KG1 (cell line): ENCODE data around the gene DYRK3.

Source experiments
- DNase-seq: peaks from one replicate; lab custom pipeline; 2025; lab: John Stamatoyannopoulos, UW

Gene DYRK3

DNA sequence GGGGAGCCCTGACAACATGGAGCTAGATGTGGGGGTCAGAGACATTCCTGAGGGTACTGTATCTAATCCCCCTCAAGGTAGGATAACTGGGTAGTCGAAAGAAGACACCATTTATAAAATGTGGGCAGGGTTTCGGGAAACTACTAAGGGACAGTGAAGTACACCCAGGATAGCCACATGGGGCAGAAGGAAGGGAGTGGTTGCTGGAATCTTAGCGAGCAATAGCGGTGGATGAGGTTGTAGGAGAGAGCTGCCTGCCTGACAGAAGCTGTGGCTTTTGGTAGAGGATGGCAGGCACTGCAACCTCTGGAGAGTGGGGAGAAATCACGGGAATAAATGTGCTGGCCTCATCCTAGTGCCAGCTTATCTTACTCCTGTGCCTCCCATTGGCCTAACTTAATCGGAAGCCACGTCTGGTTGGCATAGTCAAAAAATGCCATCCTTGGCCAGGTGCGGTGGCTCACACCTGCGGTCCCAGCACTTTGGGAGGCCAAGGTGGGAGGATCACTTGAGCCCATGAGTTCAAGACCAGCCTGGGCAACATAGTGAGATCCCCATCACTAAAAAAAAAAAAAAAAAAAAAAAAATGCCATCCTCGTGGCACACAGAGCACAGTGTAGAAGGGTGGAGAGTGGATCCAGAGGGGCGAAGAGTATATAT lies 26.0 kb downstream of the DYRK3 start:
- DNase-seq, result no peak

DNA sequence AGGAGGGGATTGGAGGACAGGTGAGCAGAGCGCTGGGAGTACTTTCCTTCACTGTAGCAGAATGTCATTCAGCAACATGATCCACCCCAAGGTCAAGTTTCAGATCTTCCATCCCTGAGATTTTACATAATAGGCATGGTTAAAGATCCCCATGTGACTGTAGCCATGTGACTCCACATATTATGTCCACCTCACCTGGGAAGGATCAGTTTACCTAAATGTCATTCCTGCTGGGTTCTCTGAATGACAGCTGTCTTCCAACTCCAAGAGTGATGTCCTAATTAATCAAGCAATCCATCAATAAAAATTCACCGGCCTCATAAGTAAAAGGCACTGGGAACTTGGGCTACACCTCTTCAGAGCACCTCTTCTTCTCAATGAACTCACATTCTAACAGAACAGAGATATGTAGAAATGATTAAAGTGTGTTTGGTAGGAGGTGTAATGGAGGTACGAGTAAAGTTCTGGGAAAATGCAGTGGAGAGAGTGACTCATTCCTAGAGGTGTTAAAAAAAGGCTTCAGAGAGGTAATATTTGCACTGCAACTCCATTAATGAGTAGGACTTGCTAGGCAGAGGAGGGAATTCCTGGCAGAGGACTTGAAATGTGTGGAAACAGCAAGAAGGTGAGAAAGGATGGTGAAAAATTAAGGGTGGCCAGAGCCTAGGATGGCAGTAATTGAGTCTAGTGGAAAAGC lies 27.2 kb downstream of the DYRK3 start:
- no peak for DNase-seq

DNA sequence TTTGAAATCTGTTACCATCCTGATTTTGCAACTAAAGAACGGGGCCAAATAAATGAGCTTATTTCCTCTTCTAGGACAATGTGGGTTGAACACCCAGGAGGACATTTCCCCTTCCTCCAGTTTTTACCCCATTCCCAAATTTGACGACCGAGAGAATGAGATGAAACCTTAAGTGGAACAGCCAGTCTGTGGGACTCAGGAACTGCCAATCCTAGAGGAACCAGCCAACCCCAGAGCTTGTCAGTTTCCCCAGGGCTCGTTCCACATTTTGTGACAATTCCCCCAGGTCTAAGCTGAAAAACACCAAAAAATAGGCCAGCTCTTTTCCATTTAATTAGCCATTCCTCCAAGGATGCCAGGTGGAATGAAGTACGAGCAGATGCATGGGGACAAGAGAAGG lies 28.0 kb downstream of the DYRK3 start:
- no peak for DNase-seq

DNA sequence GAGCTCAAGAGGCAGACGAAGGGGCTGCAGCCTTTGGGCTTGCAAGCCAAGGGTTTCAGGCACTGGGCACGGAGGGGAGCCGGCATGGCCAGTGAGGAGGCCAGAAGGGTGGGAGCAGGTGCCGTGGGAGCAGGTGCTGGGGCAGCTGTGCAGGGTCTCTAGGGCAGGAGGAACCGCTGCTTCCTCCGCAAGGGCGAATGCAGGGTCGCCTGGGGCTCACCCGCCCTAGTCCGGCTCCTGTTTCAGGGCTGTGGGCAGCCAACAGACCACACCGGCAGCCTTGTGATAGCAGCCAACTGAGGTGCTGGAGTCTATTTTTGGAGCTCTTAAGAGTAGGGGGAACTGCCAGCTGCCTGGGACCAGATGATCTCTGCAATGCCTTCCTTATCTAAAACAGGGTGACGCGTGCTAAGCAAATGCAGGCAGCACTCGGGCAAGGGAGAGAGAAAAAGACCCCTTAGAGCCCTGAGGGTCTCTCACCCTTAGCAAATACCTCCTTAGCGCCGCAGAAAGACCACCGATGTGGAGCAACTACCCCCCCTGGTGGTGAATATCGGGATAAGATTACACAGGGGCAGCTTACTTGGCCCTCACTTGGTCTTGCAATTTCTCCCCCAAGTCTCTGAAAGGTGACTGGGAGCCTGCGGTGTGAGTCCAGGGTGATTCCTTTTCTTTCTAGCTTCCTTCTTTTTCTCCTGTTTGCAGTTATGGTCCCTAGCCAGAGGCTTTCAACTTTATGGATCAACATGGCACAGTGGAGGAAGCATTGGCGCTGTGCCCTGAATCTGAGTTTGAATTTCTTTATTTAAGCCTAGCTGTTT lies 28.7 kb downstream of the DYRK3 start:
- peak; percentile 81 for DNase-seq

DNA sequence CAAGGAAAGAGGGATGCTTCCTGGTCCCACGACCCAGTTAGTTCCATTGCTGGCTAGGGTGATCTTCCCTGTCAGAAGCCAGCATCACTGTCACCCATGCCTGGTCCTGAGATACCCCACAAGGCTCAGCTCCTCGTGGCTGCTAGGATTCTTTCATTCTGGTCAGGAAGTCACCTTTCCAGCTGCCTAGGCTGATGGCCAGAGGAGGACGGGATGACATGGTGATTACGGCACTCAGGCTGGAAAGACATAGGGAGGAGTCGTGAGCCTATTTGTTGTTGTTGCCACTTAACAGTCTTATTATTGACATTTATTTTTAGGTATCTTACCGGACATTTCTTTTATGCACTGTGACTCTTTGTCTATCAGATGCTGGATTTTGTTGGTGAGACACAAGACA lies 29.4 kb downstream of the DYRK3 start:
- DNase-seq, result no peak

DNA sequence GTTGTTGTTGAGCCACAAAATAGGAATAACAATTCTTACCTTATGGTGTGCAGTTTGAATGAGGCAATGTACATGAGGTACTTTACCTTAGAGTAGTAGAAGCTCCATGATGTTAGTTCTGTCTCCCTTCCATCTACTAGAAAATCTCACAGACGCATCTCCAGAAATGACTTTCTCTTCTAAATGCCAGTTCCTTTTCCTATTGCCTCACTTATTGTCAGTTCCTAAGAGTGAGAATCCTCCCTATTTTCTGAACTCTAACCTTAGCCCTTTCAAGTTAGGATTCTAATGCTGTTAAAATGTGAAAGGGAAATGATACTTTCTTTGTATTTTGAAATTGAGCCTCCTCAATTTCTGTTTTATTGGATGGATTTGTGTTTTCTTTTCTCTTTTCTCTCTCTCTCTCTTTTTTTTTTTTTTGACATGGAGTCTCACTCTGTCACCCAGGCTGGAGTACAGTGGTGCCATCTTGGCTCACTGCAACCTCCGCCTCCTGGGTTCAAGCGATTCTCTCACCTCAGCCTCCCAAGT lies 30.8 kb downstream of the DYRK3 start:
- DNase-seq, result no peak

DNA sequence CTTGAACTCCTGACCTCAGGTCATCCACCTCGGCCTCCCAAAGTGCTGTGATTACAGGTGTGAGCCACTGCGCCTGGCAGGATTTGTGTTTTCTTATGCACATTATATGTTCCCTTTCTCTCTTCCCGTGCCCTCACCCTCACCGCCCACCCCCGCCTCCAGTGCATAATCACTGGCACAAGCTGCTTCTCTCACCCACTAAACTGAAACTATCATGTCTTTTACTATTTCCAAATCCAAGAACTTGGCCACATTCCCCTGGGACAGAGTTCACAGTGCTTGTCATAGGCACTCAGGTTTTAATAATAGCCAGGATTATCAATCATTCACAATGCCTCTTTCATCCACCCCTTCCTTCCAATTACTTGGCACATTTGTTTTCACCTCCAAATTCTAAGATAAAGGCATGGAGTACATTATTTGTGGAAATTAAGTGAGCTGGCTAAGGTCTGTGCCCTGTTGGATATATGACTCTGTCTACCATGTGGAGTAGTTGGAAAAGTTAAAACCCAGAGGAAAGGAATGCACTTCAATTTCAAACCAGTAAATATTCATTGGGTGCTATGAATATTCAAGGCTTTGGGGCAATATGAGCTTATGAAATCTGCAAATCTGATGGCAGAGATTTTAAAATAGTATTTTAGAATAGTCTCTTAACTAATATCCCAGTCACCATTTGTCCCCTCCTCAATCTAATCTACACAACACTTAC lies 31.8 kb downstream of the DYRK3 start:
- no peak for DNase-seq

DNA sequence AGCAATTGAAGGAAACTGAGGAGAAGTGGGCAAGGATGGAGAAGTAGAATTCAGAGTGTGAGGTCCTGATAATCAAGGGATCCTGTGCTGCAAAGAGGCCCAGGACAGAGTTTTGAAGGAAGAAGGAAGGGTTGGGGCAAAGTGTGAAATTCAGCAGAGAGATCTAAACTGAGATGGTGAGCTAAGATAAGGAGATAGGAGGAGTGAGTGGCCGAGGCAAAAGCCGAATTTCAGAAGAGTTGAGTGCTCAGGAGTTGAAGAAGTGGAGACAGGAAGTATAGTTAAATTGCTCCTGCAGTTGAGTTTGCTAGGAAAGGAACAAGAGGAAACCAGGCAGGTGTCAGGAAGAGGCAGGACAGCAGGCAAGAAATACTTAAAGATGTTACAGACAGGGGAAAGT lies 33.0 kb downstream of the DYRK3 start:
- DNase-seq, result no peak

DNA sequence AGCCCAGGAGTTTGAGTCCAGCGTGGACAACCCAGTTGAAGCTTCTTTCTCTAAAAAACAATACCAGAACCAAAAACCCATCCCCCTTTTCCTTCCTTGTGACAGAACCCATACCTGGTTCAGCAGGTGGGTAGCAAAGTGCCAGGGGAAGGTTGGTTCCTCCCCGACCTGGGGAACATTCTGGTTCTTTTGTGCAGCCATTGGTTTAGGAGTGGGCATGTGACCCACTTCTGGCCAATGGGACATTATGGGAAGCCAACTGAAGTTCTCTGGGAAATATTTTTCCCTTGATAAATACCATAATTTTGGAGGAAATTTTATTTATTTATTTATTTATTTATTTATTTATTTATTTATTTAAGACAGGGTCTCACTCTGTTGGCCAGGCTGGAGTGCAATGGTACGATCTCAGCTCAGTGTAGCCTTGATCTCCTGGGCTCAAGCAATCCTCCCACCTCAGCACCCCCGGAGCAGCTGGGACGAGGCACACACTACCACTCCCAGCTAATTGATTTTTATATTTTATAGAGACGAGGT lies 33.6 kb downstream of the DYRK3 start:
- DNase-seq, result no peak

DNA sequence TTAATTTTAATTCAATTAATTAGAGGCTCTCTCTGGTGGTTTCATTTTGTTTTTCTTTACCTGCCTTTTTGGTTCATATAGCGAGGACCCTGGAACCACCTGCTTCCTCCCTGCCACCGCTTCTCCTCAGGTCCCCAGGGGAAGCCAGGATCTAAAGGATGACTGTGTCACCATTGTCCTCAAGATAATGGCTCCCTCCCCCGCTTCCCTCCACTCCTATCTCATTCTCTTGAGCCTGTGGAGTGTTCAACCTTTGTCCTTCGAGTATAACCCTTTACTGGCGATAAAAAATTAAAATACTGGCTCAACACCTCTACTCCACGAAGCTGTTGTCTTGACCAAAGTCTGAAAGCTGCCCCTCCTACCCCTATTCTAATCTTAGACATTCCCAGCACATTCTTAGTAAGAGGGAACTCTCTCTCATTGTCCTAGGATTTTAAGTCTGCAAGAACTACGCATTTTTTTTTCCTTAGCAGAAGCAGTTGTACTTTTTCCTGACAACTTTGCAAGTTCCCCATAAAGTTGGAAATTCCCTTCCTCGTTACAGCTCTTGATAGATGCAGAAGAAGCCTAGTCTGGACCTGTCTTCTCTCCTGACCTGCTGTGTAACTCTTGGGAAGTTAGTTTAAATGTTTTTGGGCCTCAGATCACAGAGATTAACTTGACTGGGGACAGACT lies 36.8 kb downstream of the DYRK3 start:
- no peak for DNase-seq

DNA sequence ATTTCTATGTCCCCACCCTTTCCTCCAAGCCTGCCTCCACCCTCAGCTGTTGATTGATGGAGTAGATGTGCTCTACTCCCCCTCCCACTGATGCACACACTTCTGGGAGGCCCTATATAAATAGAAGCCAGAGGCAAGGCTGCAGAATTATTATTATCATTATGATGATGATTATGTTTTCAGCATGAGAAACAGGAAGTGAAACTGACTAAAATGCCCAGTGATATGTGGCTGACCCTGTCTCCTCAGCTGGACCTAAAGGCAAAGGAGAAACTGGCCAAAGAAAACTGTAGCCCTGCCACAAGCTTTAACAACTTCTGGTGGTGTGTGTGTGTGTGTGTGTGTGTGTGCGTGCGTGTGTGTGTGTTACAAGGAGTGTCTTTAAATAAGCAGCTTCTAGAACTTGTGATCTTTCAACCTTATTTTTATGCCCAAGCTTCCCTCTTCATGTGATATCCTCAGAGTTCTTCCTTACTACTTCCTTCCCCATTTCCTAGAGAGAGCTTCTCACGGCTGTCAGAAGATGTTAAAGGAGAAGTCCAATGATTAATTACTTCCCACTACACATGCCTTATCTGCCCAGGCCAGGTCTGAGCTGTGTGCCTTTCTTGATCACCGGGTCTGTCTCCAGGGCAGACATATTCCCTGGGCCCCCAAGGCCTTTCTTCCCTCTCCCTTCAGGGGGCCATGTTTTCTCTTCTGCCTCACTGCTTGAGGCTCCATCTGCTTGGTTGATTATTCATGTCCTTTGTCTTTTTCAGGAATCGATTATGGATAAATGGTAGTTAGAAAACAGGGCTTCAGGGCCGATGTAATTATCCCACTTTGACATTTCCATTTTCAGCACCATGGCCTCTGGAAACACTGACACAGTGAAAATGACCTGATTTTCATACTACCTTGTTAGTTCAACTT lies 37.8 kb downstream of the DYRK3 start:
- DNase-seq, result no peak

DNA sequence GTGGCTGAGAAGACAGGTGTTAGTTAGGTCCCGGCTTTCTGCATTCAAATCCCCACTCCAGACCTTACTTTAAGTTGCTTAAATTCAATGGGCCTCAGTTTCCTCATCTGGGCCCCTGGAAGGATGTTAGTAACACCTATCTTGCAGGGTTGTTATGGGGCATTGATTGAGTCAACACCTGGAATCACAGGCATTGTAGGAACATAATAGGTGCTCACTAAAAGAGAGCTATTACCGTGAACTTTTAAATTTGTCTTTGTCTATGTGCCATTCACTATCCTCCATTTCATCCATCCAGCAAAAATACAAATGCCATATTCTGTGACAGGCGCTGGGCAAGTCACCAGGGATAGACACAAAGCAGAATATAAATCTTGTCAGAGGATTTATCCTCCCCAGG lies 38.9 kb downstream of the DYRK3 start:
- DNase-seq, result no peak

DNA sequence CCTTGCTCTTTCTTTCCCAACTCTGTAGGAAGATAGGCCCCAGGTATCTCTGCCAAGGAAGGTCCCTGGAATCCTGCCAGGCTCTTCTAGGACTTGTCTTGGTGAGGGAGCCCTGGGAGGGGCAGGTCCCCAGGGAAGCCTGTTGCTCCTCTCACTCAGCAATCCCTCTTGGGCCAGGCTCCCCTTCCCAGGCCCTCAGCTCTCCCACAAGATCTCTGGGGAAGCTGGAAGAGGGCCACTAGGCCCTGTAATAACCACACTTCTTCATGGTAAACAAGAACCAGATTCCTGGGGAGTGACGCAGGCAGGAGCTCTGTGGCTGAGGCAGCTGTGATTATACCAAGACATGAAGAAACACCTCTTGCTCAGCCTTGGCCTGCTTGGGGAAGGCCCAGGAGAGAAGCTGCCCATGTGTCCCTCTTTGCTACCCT lies 39.4 kb downstream of the DYRK3 start:
- no peak for DNase-seq

DNA sequence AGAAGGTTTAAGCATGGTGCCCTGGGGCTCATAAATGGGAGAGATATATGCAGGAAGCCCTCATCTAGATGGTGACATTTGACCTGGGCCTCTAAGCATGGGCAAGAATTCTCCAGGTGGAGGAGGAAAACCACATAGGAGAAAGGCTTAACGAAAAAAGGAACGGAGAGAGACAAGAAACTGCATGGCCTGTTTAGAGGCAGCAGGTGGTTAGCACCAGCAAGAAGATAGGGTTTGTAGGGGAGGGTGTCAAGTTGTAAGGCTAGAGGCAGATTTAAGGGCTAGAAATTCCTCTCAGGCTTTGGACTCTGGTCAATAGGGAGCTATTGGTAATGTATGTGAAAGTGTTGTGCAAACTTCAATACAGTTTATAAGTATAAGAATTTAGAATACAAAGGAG lies 41.2 kb downstream of the DYRK3 start:
- DNase-seq, result no peak

DNA sequence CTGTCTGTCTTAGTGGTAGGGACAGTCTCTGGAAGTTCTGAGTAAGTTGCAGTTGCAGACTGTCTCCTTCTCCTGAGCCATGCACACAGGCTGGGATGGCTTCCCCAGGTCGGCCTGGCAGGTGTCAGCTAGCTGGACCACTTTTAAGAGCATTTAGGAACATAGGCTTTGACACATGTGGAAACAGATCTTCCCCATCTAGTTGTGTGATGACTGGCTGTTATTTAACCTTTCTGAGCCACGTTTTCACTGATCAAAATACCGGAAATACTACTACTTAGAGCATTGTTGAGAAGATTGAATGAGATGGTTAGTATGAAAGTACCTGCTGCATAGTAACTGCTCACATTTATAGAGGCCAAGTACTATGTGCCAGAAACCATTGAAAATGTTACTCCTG lies 43.2 kb downstream of the DYRK3 start:
- DNase-seq, result no peak

DNA sequence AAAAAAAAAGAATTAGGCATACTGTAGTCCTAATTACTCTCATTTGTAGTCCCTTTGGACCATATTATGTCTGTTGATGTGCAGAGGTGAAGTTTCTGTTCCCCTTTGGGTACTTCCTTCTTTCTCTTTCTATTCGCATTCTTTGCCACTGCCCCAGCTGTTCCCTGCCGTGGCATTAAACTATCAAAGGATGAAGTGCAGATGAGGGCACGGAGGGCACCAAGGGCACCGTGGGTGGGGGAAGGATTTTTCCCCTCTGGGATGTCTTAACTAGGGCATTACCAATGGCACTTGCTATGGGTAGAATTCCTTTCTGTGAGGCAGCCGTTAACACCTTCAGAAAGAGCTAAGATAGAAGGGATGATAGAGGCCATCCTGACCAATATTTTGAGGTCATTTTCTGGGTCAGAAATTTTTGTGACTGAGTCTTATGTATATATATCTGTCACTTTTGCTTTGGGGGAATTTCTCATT lies 44.4 kb downstream of the DYRK3 start:
- DNase-seq, result no peak

DNA sequence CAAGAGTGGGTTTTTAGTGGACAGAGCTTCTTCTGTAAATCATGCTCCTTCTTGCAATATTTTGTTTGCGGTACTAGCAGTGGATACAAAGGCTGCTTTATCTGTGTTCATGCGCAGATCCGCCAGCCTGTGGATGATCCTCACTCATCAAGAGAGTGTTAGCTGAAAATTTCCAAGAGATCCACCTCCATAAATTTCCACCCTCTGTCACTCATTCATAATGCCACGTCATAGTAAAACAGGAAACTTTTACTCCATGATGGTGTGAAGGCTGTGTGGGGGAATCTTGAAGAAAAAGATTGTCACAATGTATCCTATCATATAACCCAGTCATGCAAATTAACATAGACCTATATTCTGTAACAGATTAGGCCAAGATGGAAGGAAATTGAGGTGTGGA lies 44.9 kb downstream of the DYRK3 start:
- DNase-seq, result no peak

DNA sequence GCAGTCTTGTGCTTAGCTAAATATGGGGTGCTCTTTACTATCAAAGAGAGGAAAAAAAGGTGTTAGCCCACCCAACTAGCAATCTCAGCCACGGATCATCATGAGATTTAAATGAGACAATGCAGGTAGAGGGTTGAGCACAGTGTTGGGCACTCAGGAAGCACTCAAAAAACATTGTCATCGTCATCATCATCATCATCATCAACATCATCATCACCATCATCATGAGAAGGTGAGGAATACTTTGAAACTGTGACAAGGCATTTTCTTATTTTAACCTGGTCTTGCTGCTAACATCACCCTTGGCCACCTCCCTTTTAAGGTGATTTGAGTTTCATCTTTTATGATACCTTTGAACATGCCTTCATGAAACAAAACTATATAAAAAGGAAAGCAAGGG lies 46.0 kb downstream of the DYRK3 start:
- DNase-seq, result no peak

DNA sequence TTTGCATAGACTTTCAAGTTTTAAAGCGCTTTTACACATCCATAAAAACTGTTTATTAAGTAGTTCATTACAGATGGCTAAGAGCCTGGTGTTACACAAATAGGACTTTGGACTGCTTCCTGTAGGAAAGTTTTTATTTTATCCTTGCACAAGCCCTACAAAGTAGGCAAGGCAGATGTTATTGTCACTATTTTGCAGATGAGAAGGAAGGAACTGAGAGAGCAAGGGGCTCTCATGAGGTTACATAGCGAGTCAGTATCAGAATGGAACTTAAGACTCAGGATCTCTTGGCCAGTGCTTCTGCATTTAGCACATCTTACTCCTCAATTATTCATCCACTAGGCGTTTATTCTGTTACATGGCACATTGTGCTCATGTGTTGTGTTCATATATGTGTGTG lies 46.8 kb downstream of the DYRK3 start:
- no peak for DNase-seq

DNA sequence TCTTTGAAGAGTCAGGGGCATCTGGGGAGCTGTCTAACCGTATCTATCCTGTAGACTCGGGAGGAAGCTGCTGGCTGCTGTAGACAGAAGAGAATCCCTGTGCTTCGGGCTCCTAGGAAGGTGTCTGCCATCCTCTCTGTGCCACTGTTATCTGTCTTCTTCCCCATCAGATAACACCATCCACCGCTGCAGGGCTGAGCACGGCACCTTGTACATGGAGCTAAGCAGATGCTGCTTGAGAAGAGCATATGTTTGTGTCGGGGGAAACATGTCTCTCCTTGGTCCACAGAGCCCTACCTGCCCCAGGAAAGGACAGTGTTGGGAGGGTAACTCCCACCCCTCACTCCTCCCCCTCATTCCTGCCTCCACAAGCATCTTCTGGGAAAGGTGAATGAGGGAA lies 48.0 kb downstream of the DYRK3 start:
- no peak for DNase-seq
